ENCODE data around the gene BACH2. TPM values are rescaled to one million over a fixed set of nuclear protein-coding genes. Genes with fewer than 3 reads are reported as not detected.

Gene BACH2
- total and polyA plus RNA-seq, 10 of the 15 experiments (the other 5 are each of a cell fraction or from before 2014, with no cell fraction given) = 0.03 to 0.28 (median 0.04) TPM; not detected in 3

DNA sequence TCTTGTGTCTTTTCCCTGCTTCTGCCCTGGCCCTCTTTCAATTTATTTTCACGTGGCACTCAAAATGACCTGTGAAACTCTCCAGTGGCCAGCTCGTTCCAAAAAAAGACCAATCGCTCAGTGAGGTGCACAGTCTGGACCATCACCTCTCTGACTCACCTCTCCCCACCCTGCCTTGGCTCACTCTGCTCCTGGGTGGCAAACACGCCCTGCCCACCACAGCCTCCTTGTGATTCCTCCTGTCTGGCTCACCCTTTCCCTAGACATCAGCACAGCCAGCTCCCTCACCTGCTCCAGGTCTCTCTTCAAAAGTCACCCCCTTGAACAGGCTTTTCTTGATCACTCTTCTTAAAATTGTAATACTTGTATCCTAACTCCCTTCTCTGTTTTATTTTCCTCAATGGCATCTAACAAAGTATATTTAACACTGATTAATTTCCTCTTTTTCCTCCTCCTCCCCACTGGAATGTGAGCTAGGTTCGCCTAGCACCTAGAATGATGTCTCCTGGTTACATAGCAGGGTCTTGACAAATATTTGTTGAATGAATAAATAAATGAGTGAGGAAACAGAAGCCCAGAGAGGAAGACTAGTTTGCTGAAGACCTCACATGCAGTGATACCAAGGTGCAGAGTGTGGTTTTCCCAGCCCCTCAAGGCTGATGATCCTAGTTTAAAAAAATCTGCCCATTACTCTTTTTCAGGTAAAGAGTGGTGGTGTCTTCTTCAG is 293.4 kb downstream of the BACH2 start:
- Histone ChIP-seq H3K79me2 (ENCODE audit: control insufficient read depth, insufficient read depth, low read length) (no peaks in the 10 kb centered on the region), H2AFZ (ENCODE audit: control insufficient read depth, low read depth, low read length) (no peak overlapping the region), H3K27me3 (replicated peaks in 1 of 2; ENCODE audit: control insufficient read depth in 2 of 2, insufficient read depth in 2 of 2, low read length in 1 of 2) (peaks cover 2 to 4% of the 10 kb centered on the region in 2 experiments; a peak in 2 of 4 replicates), H4K20me1 (ENCODE audit: control insufficient read depth, insufficient read depth) (no peaks in the 10 kb centered on the region; the same call in 1 of the 2 replicates), H3K4me2 (ENCODE audit: control insufficient read depth, insufficient read depth) (no peak overlapping the region), H3K9ac (ENCODE audit: control insufficient read depth, insufficient read depth, low read length) (no peak overlapping the region), H3K27ac (ENCODE audit: control insufficient read depth, insufficient read depth) (no peak overlapping the region), H3K9me3 (replicated peaks; ENCODE audit: control insufficient read depth, insufficient read depth, low read length) (no peaks in the 10 kb centered on the region), H3K4me1 (ENCODE audit: control insufficient read depth, insufficient read depth, low read length) (no peaks in the 10 kb centered on the region), H3K4me3 (no peak overlapping the region), H3K36me3 (ENCODE audit: control insufficient read depth in 2 of 2, insufficient read depth in 2 of 2, low read length in 1 of 2) (no peaks in the 10 kb centered on the region)
- RAD21 ChIA-PET (ENCODE audit: unreplicated experiment) = no interaction called here
- intact Hi-C loops (cut with micrococcal nuclease; ENCODE audit: unreplicated experiment) (no loop called here), in situ Hi-C loops (cut with MboI) (no loop called here)
- ATAC-seq = no peak
- FAIRE-seq = no peak
- BruUV-seq (replicated peaks) = no TSS peak
- TF ChIP-seq BCL11A (IDR thresholded peaks at IDR 0.05; ENCODE audit: low read depth, low read length) = no peak
- SMC1A ChIA-PET (ENCODE audit: uncharacterized antibody, unreplicated experiment) = no interaction called here
- CTCF ChIA-PET = no interaction called here
- POLR2A ChIA-PET = no interaction called here
- DNase-seq (ENCODE audit: low read depth, low spot score) = no peak
- 13% methylated on average over 5 of the region's 5 CpGs for WGBS (ENCODE audit: insufficient coverage, insufficient replicate concordance, low lambda C conversion rate, missing lambda C conversion rate)

DNA sequence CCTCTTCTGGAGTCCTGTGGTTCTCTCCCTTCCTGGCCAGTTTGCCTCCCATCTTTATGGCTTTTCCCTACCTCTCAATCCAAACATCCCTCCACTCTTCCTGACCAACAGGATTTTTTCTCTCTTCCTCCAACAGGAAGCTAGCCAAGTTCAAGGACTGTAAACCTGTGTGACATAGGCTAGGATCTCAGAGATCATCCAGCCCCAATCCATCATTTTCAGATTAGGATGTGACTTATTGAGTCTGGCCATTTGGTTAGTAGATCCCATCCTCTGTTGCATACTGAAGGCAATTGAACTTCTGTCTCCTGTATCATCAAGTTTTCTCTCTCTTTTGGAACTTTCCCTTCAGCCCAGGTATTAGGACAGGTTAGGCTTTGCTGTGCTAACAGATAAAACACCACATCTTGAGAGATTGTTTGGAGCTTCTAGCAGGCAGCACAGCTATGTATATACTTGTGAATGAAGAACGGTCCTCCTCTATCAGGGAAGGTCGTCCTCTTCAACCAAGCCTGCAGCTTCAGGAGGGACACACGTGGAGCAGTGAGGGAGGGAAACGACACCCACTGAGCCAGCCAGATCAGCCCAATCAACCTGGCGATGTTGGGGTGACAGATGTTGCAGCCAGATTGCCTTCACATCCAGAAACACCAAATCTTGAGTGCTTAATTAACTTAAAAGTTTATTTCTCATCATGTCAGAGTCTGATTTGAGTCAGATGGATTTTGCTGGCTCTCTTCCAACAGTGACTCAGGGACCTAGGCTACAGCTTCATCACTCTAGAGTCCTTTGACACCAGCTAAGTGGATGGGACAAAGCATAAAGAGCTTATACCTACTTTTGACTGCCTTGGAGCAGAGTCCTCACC is 295.5 kb downstream of the BACH2 start:
- H3K4me2 ChIP-seq (ENCODE audit: control insufficient read depth, insufficient read depth) = no peak overlapping the region
- H2AFZ ChIP-seq (ENCODE audit: control insufficient read depth, low read depth, low read length) = no peak overlapping the region
- H3K79me2 ChIP-seq (ENCODE audit: control insufficient read depth, insufficient read depth, low read length) = no peaks in the 10 kb centered on the region
- BruUV-seq (replicated peaks) = no TSS peak
- intact Hi-C loops (cut with micrococcal nuclease; ENCODE audit: unreplicated experiment) (no loop called here), in situ Hi-C loops (cut with MboI) (no loop called here)
- no peak overlapping the region for H3K4me3 ChIP-seq
- ATAC-seq (no peak), FAIRE-seq (no peak), DNase-seq (ENCODE audit: low read depth, low spot score) (no peak)
- no peaks in the 10 kb centered on the region for H3K4me1 ChIP-seq (ENCODE audit: control insufficient read depth, insufficient read depth, low read length)
- no peak overlapping the region for H3K27ac ChIP-seq (ENCODE audit: control insufficient read depth, insufficient read depth)
- ChIA-PET CTCF (interaction anchor here (0.6 to 1.1 kb wide), 3 partner anchors 13 to 476 kb away, joined by 3 read pairs; no protein-coding TSS in a partner anchor), RAD21 (ENCODE audit: unreplicated experiment) (no interaction called here), POLR2A (no interaction called here), SMC1A (ENCODE audit: uncharacterized antibody, unreplicated experiment) (interaction anchor here (0.7 kb wide), 1 partner anchor 440 kb away, joined by 3 read pairs; no protein-coding TSS in a partner anchor)
- TF ChIP-seq, protein P1, sequence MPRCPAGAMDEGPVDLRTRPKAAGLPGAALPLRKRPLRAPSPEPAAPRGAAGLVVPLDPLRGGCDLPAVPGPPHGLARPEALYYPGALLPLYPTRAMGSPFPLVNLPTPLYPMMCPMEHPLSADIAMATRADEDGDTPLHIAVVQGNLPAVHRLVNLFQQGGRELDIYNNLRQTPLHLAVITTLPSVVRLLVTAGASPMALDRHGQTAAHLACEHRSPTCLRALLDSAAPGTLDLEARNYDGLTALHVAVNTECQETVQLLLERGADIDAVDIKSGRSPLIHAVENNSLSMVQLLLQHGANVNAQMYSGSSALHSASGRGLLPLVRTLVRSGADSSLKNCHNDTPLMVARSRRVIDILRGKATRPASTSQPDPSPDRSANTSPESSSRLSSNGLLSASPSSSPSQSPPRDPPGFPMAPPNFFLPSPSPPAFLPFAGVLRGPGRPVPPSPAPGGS (IDR thresholded peaks at IDR 0.05; ENCODE audit: borderline replicate concordance, insufficient read depth, low read depth, low read length, poor library complexity, severe bottlenecking) = no peak
- TF ChIP-seq, protein P2, sequence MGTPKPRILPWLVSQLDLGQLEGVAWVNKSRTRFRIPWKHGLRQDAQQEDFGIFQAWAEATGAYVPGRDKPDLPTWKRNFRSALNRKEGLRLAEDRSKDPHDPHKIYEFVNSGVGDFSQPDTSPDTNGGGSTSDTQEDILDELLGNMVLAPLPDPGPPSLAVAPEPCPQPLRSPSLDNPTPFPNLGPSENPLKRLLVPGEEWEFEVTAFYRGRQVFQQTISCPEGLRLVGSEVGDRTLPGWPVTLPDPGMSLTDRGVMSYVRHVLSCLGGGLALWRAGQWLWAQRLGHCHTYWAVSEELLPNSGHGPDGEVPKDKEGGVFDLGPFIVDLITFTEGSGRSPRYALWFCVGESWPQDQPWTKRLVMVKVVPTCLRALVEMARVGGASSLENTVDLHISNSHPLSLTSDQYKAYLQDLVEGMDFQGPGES (IDR thresholded peaks at IDR 0.05) = no peak
- no peak for TF ChIP-seq NRF1 (conservative IDR thresholded peaks at IDR 0.05; ENCODE audit: low read depth, low read length)
- TF ChIP-seq STAT1 (conservative IDR thresholded peaks at IDR 0.05) = no peak
- no peak overlapping the region for H3K9ac ChIP-seq (ENCODE audit: control insufficient read depth, insufficient read depth, low read length)
- H3K9me3 ChIP-seq (replicated peaks; ENCODE audit: control insufficient read depth, insufficient read depth, low read length) = no peaks in the 10 kb centered on the region
- peaks cover 2 to 4% of the 10 kb centered on the region in 2 experiments; a peak in 2 of 4 replicates for H3K27me3 ChIP-seq (replicated peaks in 1 of 2; ENCODE audit: control insufficient read depth in 2 of 2, insufficient read depth in 2 of 2, low read length in 1 of 2)
- no peaks in the 10 kb centered on the region for H3K36me3 ChIP-seq (ENCODE audit: control insufficient read depth in 2 of 2, insufficient read depth in 2 of 2, low read length in 1 of 2)
- no peaks in the 10 kb centered on the region; the same call in 1 of the 2 replicates for H4K20me1 ChIP-seq (ENCODE audit: control insufficient read depth, insufficient read depth)
- WGBS (ENCODE audit: insufficient coverage, insufficient replicate concordance, low lambda C conversion rate, missing lambda C conversion rate) = 21% methylated on average over 5 of the region's 5 CpGs
